ENCODE measurements around the gene PINK1.

DNA sequence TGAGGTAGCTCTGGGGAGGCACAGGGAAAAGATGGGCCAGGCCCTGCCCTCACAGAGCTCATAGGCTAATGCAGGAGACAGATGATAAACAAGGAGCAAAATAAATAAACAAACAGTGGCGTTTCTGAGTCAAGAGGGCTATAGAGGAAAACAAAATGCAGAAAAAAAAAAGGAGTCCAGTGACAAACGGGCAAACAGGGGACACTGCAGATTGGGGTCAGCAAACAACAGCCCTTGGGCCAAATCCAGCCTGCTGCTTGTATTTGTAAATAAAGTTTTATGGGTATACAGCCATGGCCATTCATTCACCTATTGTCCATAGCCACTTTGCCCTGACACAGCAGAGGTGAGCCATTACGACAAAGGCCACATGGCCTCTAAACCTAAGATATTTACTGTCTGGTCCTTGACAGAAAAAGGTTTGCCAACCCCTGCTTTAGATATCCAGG is 19.1 kb upstream of the PINK1 start:
- TF ChIP-seq, protein P1, sequence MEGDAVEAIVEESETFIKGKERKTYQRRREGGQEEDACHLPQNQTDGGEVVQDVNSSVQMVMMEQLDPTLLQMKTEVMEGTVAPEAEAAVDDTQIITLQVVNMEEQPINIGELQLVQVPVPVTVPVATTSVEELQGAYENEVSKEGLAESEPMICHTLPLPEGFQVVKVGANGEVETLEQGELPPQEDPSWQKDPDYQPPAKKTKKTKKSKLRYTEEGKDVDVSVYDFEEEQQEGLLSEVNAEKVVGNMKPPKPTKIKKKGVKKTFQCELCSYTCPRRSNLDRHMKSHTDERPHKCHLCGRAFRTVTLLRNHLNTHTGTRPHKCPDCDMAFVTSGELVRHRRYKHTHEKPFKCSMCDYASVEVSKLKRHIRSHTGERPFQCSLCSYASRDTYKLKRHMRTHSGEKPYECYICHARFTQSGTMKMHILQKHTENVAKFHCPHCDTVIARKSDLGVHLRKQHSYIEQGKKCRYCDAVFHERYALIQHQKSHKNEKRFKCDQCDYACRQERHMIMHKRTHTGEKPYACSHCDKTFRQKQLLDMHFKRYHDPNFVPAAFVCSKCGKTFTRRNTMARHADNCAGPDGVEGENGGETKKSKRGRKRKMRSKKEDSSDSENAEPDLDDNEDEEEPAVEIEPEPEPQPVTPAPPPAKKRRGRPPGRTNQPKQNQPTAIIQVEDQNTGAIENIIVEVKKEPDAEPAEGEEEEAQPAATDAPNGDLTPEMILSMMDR (IDR thresholded peaks at IDR 0.05; ENCODE audit: low read depth, low read length), result no peak
- no peak for TF ChIP-seq EZH2phosphoT487 (IDR thresholded peaks at IDR 0.05; ENCODE audit: low read depth)
